Sigmoid colon (tissue), 4 donors: ENCODE results near the gene NAXE.

Source experiments
- EP300 ChIP-seq, 4 donors: sonication (generic); formaldehyde crosslinking; IDR thresholded peaks; one replicate each; pipeline ENCODE4 v1.6.1; 2017; ENCODE audit warnings: antibody characterized with exemption in 4 of 4
- POLR2A ChIP-seq, 2 donors: fragments of 450-650 bp; IDR thresholded peaks; one replicate each; pipeline ENCODE4 v1.6.1; 2016; ENCODE audit warnings: antibody characterized with exemption in 2 of 2, mild to moderate bottlenecking in 2 of 2, moderate library complexity in 2 of 2

DNA sequence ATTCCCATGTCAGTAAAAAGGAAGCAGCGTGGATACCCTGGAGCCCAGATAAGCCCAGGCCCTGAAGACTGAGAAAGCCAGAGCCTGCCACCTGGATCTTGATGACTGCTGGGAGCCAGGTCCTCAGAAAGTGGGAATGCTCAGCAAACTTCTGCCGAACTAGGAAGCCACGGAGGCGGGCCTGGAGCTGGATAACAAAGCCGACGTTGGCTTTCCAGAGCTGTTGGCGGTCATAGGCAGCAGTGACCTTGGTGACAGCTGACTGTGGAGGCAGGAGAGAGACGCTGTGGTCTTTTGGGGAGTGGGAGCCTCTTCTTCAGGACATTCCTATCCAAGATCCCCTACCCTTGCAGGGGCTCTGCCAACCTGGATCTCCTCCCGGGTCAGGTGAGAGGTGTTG lies 43.6 kb upstream of the NAXE start:
- TF ChIP-seq POLR2A (IDR thresholded peaks at IDR 0.05): no peak
- TF ChIP-seq EP300 (IDR thresholded peaks at IDR 0.05): no peak
